Activated gamma-delta T cell treated with anti-CD3 and anti-CD28 coated beads, Interleukin-2, amount 50 U/mL, for 16 hours (primary cell): ENCODE data around the gene MTG1.

Experiments
- DNase-seq: peaks from one replicate; pipeline ENCODE4 v3.0.0-alpha.2; 2020; ENCODE audit warnings: low read depth

MTG1 gene

DNA sequence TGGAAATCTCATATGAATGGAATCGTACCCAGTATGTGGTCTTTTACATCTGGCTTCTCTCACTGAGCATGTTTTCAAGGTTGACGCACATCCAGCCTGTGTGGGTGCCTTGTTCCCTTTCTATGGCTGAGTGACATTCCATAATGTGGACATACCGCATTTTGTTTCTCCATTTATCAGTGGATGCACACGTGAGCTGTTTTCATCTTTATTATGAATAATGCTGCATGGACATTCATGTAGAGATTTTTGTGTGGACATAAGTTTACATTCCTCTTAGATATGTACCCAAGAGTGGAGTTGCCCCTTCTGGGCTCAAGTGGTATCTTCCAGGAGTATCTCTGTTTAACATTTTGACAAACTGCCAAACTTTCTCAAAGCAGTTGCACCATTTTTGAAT, 58.5 kb downstream of the MTG1 start:
- DNase-seq: no peak

DNA sequence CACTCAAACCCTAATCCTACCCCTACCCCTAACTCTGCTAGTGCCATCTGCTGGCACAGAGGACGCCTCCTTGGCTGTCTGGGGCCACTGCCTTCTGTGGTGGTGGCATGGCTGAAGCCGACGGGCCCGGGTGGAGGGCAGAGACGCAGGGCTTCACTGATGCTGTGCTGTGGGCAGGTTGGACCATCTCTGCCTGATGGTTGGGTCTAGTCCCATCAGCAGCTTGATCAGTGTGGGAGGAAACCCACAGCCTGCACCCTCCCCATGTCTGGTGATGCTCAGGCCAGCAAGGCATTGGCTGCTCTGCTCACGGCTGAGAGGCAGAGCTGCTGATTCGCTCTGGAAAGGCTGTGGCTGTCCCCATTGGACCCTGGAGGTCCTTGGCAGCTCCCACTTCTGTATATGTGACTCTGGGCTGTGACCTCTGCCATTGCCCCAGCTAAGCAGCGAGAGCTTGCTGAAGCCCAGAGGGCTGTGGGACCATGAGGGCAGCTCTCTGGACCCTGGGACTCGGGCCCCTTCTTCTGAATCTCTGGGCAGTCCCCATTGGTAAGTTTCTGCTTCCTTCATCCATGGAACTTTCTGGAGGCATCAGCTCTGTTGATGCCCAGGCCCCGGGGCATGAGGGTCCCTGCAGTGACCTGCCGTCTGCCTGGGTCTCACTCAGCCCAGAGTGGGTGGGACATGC, 59.7 kb downstream of the MTG1 start, which contains the start of gene SCART1:
SCART1 (plus strand) TSS at position 430 of the 688 bp plus-strand sequence; CDS start at position 483, 53 bp downstream.
- DNase-seq: no peak

DNA sequence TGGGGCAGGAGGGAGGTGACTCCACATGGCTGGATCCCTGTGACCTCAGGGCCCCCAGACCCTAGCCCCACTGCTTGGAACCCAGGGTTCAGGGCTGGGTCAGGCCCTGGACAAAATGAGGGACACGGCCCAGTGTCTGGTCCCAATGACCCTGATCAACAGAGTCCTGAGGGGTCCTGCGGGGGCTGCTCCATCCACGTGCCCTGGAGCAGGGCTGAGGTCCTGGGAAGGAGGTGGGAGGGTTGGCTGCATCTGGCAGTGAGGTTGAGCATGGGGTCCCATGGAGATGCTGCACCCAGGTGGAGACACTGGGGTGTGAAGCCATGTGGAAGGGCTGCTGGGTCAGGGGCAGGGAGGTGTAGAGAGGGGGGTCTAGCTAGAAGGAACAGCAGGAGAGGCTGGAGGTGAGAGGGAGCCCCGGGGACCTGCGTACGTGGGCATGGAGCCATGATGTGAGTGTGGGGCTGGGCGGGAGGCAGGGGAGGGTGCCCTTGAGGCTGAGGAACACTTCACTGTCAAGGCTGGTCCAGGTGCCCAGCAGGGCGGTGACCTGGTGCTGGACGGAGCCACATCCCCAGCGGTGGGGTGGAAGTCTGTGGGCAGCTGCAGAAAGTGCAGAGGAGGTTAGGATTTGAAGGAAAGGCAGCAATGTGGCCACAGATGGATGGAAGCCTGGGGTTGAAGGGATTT, 60.4 kb downstream of the MTG1 start:
- no peak for DNase-seq

- DNase-seq: no peak
Measured at GRCh38 chr10:133455196-133455595, 61.2 kb downstream of the MTG1 start.

- no peak for DNase-seq
Measured at GRCh38 chr10:133455611-133456031, 61.7 kb downstream of the MTG1 start.

GRCh38 chr10:133456041-133456951, 62.3 kb downstream of the MTG1 start:
- DNase-seq: no peak

- DNase-seq: no peak
Measured at GRCh38 chr10:133457100-133457841, 63.3 kb downstream of the MTG1 start.

- no peak for DNase-seq
Measured at GRCh38 chr10:133458021-133458709, 64.2 kb downstream of the MTG1 start.

DNA sequence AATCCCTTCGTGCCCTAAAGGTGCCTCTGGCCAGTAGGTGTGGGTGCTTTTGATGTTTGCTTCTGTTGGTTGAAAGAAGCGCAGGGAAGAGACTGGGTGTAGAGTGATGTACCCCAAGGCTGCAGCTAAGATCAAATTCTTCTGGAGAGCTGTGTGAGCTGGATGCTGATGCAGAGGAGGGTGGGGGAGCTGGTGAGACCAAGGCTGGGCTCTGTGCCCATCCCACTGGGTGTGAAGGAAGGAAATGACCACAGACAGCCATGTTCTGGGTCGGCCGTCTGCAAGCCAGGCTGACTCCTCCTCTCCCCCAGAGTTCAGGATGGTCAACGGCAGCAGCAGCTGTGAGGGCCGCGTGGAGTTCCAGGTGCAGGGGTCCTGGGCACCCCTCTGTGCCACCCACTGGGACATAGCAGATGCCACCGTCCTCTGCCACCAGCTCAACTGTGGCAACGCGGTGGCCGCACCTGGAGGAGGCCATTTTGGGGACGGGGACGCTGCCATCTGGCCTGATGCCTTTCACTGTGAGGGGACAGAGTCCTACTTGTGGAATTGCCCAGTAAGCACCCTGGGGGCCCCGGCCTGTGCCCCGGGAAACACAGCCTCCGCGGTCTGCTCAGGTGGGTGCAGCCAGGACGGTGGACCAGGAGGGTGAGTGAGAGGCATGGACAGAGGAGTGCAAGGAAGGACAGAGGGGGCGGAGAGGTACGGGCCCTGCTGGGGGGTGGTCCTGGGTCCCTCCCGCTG, 64.9 kb downstream of the MTG1 start:
- DNase-seq: no peak

- DNase-seq: no peak
Measured at GRCh38 chr10:133459454-133460207, 65.7 kb downstream of the MTG1 start.

GRCh38 chr10:133460208-133460769, 66.3 kb downstream of the MTG1 start:
- DNase-seq: no peak

DNA sequence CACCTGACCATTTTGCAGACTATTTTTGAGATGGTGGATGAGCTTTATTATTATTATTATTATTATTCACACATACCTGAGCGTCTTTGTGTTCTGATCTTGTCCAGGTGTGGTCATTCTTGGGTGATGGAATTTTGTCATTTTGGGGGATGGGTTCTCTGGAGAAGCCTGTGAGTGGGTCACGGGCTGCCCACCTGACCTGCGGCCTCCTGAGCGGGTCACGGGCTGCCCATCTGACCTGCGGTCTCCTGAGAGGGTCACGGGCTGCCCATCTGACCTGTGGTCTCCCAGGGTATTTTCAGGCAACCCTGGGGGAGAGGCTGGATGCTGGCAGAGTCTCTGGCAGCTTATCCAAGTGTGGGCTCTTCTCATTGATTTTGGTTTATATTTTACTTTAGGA, 67.1 kb downstream of the MTG1 start:
- DNase-seq: no peak

GRCh38 chr10:133461841-133462240, 67.9 kb downstream of the MTG1 start:
- no peak for DNase-seq

DNA sequence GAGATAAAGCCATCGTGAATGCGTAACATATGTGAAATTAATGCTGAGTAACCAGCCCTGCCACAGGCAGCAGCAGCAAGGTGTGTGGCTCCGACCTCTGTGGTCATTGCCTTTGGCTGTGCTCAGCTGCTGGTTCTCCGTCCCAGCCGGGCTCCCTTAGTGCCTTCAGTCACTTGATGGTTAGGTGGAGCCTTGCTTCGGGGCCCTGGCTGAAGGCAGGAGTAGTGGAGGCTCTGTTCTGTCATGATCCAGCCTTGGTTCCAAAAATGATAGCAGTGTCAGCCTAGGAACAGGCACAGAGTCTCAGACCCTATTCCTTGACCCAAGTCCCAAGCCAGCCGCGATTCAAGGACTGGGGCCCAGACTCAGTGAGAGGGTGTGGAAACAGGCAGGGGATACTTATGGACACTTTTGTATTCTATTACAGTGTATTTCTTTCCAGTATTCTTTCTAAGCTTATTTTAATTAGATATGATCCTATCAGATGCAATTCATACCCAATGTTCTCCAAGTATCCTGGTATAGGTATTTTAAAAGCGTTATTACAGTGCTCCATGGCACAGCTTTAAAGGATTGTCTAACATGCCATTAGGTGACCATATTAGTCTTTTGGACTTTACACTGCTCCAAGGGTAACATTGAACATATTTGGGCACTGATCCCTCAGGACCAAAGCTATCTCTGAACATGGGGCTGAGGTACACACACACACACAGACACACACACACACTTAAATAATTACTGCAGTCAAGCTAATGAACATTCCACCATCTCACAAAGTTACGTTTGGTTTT, 68.8 kb downstream of the MTG1 start:
- DNase-seq: no peak

DNA sequence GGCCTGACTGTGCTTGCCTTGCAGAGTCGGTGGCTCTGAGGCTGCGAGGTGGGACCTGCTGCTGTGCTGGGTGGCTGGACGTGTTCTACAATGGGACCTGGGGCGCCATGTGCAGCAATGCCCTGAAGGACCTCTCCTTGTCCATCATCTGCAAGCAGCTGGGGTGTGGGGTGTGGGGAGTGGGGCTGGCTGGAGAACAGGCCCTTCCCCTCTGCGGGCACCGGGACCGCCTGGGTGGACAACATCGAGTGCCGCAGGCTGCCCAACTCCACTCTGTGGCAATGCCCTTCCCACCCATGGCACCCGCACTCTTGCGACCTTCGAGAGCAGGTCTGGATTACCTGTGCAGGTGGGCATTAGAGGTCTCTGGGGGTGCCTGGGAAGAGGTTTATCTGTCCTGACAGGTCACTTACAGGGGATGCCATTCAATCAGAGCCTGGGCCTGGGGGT, 70.7 kb downstream of the MTG1 start:
- DNase-seq: no peak

GRCh38 chr10:133465191-133465949, 71.4 kb downstream of the MTG1 start:
- DNase-seq: no peak

DNA sequence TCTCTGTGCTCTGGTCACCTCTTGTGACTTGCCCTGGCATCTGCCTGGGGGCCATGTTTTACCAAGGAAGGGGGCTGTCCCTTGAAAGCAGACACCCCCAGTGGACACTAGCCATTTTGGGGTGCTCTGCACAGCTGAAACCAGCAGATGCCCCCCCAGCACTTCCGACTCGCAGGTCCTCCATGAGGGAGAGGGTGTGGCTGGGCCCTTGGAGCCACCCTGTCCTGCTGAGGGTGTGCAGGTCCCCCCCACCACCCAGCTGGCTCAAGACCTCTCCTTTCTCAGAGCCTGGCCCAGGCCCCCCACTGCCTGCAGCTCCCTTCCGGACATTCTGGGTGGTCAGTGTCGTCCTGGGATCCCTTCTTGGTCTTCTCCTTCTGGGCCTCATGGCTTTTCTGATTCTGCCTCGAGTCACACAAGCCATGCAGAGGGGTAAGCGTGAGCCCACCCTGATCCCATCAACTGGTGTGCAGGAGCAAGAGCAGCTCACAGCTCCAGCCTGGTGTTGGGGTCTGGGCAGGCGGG, 72.1 kb downstream of the MTG1 start:
- no peak for DNase-seq
